ENCODE measurements around the gene SH3RF1.
"Not testable (repeated sequence)": the region's sequence is repeated elsewhere in the genome, so short reads cannot be mapped to it uniquely, and the experiment has no call there.

The SH3RF1 gene

DNA sequence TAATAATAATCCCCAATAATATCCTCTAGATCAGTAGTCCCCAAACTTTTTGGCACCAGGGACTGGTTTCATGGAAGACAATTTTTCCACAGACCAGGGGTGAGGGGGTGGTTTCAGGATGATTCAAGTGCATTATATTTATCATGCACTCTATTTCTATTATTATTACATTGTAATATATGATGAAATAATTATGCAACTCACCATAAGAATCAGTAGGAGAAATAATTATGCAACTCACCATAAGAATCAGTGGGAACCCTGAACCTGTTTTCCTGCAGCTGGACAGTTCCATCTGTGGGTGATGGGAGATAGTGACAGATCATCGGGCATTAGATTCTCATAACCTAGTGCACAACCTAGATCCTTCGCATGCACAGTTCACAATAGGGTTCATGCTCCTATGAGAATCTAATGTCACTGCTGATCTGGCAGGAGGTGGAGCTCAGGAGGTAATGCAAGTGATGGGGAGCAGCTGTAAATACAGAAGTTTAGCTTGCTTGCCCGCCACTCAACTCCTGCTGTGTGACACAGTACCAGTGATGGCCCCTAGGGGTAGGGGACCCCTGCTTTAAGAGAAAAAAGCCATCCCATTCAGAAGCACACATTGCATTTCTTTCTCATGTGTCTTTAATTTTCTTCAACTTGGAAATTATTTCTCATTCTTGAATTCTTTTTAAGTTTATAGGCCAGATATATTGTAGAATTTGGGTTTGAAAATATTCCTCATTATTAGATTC lies 16.0 kb upstream of the SH3RF1 start:
- DNase-seq (ENCODE audit: insufficient read length, low spot score) (no peak), FAIRE-seq (no peak)
- TF ChIP-seq POLR2A (IDR thresholded peaks at IDR 0.05; ENCODE audit: low read depth, low read length) = no peak

- FAIRE-seq = peak; percentile 77
- no peak for TF ChIP-seq POLR2A (IDR thresholded peaks at IDR 0.05; ENCODE audit: low read depth, low read length)
- DNase-seq (ENCODE audit: insufficient read length, low spot score) = peak; percentile 11
These were observed 12.4 kb upstream of the SH3RF1 start for GRCh38 chr4:169283114-169283509.

DNA sequence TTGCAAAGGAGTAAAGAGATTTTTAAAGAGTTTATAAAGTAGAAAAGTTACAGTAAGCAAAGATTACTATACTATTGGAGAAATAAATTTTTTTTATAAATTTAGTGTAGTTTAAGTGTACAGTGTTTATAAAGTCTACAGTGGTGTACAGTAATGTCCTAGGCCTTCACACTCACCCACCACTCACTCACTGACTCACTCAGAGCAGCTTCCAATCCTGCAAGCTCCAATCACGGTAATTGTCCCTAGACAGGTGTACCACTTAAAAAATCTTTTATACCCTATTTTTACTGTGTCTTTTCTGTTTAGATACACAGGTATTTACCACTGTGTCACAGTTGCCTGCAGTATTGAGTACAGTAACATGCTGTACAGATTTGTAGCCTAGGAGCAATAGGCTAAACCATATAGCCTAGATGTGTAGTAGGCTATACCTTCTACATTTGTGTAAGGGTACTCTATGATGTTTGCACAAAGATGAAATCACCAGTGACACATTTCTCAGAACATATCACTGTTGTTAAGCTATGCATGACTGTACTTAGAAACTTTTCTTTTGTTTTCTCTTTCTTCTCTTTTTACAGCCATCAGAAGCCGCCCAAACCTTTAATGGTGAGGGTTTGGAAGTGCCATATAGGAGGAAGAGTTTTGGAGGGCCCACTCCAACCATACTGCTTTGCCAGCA lies 11.8 kb upstream of the SH3RF1 start:
- FAIRE-seq (no peak), DNase-seq (ENCODE audit: insufficient read length, low spot score) (no peak)
- TF ChIP-seq POLR2A (IDR thresholded peaks at IDR 0.05; ENCODE audit: low read depth, low read length) = no peak

DNA sequence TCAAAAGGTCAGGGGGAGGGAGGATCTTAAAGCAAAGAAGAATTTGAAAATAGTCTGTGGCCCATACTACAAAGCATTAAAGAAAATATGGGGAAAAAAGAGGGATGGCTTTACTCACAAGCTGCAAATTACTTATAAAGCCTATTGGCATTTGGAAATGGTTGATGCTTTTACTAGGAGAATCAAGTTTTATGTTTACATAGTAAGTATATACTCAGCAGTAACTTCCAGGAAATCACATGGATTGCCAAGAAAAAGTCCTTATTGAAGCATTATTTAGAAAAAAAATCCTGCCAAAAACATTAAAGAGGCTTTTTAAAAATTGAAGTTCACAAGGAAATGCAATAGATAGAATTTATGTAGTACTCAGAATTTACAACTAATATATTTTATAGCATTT lies 8.4 kb upstream of the SH3RF1 start:
- no peak for FAIRE-seq
- DNase-seq (ENCODE audit: insufficient read length, low spot score) = no peak
- no peak for TF ChIP-seq POLR2A (IDR thresholded peaks at IDR 0.05; ENCODE audit: low read depth, low read length)

DNA sequence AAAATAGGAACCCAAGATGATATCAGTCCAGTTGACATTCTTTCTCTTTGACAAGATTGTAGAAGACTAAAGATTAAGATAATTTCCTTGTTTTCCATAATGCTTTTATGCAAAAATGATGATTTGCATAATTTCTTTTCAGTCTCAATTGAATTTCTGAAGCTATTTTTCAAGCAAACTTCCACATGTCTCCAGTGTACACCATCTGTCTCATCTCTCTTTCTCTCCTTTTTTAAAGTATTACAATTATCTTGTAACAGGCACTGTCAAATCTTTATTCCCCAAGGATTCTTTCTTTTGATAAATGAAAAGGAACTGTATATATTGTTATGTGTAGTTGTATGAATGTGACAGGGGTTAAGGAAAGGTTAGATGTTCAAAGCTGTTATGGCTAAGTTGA lies 7.9 kb upstream of the SH3RF1 start:
- no peak for FAIRE-seq
- TF ChIP-seq POLR2A (IDR thresholded peaks at IDR 0.05; ENCODE audit: low read depth, low read length) = no peak
- DNase-seq (ENCODE audit: insufficient read length, low spot score) = no peak

DNA sequence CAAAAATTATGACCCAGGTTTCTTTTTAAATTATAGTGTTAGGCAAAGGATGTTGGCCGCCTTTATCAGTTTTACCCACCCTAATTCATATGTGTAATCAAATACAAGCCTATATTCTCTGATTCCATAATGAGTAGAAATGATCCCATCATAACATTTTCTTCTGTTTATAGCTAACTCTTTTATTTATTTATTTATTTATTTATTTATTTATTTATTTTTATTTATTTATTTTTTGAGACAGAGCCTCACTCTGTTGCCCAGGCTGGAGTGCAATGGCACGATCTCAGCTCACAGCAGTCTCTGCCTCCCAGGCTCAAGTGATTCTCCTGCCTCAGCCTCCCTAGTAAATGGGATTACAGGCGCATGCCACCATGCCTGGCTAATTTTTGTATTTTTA lies 7.1 kb upstream of the SH3RF1 start:
- not testable (repeated sequence) for FAIRE-seq; DNase-seq (ENCODE audit: insufficient read length, low spot score)

DNA sequence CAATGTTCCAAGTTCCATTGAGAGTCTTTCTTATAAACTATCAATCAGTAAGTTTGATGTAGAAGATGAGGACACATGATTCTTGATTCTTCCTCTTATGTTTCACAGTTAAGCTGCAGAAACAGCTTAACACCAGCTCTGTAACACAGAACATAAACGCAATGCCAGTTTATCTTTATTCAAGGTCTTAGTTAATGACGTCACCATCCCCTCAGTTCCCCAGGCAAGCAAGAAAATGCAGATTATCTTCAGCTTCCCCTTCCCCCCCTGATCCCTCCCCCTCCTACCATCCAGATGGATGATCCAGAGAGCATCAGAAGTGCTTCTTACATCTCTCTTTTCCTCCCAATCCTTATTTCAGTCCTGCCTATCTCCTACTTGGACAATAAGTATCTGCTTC lies 4.4 kb upstream of the SH3RF1 start:
- DNase-seq (ENCODE audit: insufficient read length, low spot score) = no peak
- no peak for TF ChIP-seq POLR2A (IDR thresholded peaks at IDR 0.05; ENCODE audit: low read depth, low read length)
- FAIRE-seq = no peak

- FAIRE-seq = no peak
- no peak for DNase-seq (ENCODE audit: insufficient read length, low spot score)
- TF ChIP-seq POLR2A (IDR thresholded peaks at IDR 0.05; ENCODE audit: low read depth, low read length) = no peak
These were observed 3.3 kb upstream of the SH3RF1 start for GRCh38 chr4:169274033-169274432.

DNA sequence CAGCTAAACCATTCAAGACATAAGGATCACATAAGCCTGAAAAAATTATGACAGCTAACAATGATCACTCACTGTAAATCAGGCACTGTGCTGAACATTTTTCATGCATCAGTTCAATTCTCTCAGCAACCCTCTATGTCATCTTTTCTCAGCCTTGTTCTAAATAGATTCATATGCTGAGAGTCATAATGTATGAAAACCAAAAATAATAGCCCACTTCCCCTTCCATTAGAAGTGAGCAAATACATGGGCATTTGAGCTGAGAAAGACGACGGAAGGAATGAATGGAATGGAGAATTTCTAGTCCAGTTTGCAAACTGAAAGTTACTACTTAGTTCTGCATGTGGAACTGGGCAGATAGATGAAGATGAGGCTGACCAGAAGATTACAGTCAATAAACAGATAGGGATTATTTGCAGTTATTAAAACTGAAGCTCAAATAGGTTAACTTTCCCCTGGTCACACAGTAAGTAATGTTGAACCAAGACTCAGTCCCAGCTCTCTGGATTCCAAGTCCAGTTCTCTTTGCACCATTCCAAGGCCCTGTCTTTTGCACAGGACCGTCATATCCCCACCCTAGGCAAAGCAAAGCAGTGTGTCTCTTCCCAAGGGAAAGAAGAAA lies 1.6 kb upstream of the SH3RF1 start:
- FAIRE-seq = no peak
- TF ChIP-seq POLR2A (IDR thresholded peaks at IDR 0.05; ENCODE audit: low read depth, low read length) = no peak
- DNase-seq (ENCODE audit: insufficient read length, low spot score) = no peak

- no peak for DNase-seq (ENCODE audit: insufficient read length, low spot score)
- no peak for TF ChIP-seq POLR2A (IDR thresholded peaks at IDR 0.05; ENCODE audit: low read depth, low read length)
- no peak for FAIRE-seq
These were observed 894 bp upstream of the SH3RF1 start for GRCh38 chr4:169271692-169272007.

GRCh38 chr4:169269916-169270809 lies 593 bp downstream of the SH3RF1 start:
- no peak for DNase-seq (ENCODE audit: insufficient read length, low spot score)
- TF ChIP-seq POLR2A (IDR thresholded peaks at IDR 0.05; ENCODE audit: low read depth, low read length) = no peak
- no peak for FAIRE-seq

GRCh38 chr4:169268951-169269760 lies 1.6 kb downstream of the SH3RF1 start:
- TF ChIP-seq POLR2A (IDR thresholded peaks at IDR 0.05; ENCODE audit: low read depth, low read length) = no peak
- DNase-seq (ENCODE audit: insufficient read length, low spot score) (no peak), FAIRE-seq (no peak)

DNA sequence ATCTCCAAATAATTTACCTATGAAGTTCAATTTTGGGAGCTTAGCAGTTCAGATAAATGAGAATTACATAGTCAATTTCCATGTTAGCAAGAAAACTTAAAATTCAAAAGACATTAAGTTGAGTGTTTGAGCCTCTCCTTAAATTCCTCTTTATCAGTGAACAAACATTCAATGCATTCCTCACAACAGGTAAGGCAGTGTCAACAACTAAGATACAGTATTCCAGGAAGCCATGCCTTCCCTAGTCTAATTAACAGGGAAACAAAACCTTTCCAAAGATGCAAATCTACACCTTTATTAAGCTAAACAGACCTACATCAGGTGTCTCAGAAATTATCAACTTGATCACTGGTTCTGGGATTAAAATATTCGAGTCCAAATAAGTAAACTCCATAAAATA lies 3.7 kb downstream of the SH3RF1 start:
- FAIRE-seq (no peak), DNase-seq (ENCODE audit: insufficient read length, low spot score) (no peak)
- TF ChIP-seq POLR2A (IDR thresholded peaks at IDR 0.05; ENCODE audit: low read depth, low read length) = no peak

Data from H54 (cell line).